Kidney tubule cell (primary cell): ENCODE results near the gene PTGES2.
A peak's percentile ranks its signal among the peaks of the same experiment; 100 is the strongest.
"Not testable (repeated sequence)": the region's sequence is repeated elsewhere in the genome, so short reads cannot be mapped to it uniquely, and the experiment has no call there.

Experiments used
- DNase-seq: peaks from one replicate; pipeline ENCODE4 v3.0.0-alpha.2; 2018; ENCODE audit warnings: low spot score

The PTGES2 gene

DNA sequence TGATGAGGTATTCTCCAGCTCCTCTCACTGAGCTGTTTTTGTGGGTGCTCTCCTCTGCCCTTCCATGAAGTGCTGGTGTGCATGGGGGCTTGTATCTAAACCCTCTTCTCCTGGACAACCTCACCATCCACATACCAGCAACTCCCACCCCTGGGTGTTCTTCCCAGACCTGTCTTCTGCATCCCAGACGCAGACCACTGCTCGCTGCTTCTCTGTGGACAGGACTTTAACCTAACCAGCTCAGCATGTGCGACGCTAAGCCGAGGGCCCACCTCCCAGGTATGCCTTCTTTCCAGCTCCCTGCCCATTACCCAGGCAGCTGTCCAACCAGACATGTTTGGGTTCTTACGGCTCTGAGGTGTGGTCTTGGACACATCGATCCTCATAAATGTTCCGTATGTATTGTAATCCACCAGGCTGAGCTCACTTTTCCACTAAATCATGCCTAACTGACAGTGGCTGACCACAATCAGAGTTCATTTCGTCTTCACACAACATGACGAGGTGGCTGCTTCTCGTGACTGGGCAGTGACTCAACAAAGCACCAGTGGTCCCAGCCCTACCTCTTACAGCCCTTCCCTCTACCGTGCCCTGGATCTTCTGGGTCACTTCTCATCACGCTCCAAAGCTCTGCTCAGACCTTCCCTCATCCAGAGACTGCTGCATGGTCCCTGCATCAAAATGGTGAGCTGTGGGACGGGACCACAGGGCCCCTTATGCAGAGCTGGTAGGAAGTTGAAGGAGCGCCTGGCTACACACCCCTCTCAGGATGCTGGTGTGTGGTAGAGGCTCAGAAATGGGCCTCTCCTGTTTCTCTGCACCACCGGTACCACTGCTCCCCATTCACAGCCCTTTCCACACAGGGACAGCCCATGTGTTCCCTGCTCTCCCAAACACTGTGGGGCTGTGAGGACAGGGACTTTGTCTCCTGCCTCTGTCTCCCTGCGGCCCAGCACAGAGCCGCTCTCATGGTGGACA, 9.6 kb upstream of the PTGES2 start:
- peak; percentile 84 for DNase-seq

DNA sequence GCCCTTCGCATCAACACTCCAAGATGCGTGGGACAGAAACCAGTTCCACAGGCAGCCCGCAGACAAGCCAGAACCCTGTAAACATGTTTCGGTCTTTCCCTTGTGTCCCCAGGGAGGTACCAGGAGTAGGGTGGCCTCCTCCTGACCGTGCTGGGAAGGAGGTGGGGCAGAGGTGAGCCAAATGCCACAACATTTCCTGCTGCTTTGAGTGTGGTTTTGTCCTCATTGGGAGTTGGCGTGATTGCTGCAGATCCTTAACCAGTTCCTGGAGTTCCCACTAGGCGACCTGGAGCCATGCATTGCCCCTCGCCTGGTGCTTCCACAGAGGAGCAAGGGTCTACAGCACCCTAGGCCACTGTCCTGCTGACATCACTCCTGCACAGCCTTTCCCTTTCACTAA, 8.0 kb upstream of the PTGES2 start:
- DNase-seq = not testable (repeated sequence)

DNA sequence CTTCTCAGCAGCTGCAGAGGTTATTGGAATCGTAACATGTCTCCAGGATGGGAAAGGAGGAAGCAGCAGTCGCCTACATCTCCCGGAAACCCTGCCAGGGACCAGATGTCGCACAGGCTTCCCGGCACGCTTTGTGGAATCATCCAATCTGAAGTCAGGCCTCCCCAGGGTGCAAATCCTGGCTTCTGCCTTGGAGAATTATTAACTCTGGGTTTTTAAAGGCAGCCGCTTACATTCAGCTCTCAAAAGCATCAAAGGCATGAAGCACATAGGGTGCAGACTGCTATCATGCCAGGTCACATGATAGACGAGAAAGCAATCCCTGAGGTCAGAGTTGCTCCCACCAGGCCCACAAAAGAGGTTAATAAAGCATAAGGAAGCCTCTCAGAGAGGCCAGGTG, 4.6 kb upstream of the PTGES2 start:
- DNase-seq = peak; percentile 54

DNA sequence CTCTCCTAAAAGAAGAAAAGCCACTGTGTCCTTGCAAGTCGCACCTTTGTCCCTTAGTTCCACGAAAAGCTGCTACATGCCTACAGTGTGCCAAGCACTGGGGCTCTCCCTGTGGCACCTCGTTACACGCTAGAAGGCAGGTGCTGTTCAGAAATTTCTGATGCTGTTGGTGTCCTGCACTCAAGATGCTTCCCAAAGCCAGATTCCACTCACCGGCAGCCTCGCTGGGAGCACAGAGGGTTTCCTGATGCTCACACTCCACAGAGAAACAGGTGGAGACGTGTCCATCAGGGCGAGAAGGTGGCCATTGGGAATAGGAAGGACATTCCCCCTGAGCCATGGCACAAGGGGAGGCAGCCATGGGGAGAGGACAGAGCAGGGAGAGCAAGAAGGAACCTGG, 3.8 kb upstream of the PTGES2 start:
- DNase-seq = not testable (repeated sequence)

DNA sequence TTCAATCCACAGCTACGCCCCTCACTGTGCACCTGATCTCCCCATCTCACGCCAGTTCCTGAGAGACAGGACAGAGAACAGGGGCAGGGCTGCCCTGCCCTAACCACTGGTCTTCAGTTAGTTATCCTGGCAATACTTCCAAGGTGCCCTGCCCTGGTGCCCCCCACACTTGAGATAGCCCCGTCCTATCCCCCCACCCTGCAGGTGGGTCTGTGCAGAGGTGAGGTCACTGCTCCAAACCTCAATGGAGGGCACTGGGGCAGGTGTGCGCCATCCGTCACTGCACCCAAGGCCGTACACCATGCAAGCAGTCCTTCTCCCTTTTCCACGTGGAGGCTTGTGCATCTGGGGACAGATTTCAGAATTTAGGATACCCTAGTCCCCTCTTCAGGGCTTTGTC, 3.1 kb upstream of the PTGES2 start:
- DNase-seq = not testable (repeated sequence)

DNA sequence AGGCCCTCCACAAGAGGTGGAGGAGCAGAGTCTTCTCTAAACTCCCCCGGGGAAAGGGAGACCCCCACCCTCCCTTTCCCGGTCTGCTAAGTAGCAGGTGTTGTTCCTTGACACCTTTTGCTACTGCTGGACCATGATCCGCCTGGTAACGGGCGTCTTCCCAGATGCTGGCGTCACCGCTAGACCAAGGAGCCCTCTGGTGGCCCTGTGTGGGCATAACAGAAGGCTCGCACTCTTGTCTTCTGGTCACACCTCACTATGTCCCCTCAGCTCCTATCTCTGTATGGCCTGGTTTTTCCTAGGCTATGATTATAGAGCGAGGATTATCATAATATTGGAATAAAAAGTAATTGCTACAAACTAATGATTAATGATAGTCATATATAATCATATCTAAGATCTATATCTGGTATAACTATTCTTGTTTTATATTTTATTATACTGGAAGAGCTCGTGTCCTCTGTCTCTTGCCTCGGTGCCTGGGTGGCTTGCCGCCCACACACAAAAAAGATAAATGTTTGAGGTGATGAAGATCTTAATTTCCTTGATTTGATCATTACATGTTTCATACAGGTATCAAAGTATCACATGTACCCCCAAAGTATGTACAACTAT, 2.6 kb upstream of the PTGES2 start:
- not testable (repeated sequence) for DNase-seq

DNA sequence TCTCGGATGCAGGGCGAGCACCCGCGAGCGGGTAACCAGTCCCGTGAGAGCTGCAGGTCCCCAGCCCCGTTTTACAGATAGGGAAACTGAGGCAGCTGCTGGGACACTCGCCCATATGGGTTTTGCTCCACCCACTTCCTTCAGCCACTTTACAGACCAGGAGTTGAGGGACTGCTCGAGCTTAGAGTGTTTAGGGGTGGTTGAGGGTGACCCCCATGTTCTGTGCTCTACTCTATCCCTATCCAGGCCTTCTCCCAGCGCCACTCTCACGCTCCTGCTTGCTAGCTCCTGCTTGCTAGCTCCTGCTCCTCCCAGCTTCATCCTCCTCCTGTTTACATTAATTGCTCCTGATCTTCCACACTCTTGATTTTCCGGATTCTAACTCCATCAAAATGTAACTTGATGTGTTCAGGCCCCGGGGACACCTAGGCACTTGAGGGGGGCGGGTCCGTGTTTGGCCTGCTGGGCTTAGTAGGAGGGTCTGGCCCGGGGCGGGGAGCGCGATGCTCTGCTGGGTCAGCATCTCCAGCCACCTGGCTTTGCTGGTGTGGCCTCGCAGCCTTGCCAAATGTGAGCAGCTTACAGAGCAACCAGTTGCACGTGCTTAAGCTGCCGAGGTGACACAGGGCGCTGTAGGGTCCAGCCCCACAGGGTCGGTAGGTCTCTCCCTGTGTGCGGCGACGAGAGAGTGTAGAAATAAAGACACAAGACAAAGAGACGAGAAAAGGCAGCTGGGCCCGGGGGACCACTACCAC, 1.5 kb upstream of the PTGES2 start:
- DNase-seq = no peak

DNA sequence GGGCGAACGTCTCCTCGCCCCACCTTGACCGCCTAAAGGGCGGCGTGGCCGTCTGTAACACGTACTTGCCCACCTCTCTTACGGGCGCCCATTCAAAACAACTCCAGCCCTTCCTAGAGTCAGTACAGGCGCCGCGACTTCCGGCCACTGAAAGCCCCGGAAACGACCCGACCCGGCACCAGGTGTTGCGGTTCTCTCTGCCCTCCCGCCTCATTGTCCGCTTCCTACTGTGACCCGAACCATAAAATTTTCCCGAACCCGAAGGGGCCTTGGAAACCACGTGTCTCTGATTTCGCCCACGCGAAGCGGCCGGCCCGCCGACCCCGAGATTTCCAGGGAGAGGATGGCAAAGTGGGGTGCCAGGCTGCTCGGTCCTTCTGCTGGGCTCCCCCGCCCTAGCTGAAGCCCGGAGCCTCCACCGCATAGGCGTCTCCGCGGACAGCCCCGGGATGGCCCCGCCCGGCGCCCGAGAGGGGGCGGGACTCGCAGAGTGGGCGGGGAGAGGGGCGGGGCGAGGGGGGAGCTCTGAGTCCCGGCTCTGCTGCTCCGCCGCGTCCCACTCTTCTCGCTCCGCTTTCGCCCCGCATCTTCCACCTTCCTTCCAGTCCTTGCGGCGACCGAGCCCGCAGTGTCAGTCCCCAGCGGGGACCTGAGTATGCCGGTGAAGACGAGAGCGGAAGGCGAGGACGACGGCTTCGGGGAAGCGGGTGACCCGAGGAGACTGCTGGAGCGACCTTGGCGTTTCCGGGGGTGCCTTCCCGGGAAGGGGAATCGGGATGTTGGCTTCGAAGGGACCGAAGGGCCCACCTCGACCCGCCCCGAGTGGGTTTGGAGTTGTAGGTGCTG, 684 bp upstream of the PTGES2 start:
- DNase-seq = peak; percentile 92

DNA sequence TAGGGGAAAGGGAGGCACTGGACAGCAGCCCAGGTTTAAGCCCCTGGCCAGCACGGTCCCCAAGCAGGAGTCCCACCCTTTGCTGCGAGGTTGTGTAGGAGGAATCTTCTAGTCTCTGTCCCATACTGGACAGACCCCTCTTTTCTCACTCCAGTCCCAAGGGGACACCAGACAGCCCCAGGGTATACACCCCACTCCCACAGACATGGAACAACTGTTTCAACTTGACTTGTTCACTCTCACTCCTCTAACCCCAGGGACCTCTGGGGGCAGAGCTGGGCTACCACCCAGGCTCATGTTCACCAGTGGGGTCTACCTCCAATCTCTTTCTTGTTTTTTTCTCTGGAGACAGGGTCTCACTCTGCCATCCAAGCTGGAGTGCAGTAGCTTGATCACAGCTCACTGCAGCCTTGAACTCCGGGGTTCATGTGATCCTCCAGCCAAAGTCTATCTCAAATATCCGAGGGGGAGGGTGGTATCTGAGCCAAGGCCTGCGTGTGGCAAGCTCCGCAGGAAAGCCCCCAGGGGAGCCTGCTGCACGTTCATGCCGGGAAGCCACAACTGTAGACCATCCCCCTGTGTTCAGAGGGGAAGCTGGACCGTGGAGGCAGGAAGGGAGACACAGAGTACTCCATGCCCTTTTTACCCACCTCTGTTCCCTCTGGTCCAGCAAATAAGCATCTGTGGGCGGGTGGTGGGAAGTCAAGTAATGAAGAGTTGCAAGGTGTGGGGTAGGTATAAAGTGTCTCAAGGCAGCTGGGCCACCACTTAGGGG, 1.8 kb downstream of the PTGES2 start:
- no peak for DNase-seq

DNA sequence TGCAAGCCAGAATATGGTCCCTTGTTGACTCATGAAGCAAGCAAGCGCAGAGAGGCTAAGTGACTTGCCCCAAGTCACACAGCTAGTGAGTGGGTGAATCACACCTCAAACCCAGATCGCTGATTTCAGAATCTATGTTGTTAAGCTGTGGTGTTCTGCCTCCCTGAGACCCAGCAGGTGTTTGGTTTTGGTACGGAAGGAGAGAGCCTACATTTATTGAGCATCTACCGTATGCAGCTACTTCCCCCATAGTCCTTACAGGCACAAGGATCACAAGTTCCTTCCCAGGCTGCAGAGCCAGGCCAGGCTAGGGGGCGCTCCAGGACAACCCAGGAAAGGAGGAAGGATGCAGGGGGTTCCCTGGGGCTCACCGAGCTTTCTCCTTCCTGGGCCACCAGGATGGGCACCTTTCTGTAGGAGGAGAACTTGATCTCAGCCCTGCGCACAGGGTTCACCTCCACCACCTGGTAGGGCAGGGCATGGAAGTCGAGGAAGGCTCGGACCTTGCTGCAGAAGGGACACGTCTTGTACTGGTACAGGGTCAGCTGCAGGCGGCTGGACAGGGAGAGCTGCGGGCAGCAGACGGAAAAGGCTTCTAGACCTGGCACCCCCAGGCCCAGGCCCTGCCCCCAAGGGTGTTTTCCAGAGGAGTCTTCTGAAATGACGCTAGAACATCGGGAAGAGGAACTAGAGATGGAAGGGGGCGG, 2.5 kb downstream of the PTGES2 start:
- peak; percentile 61 for DNase-seq

DNA sequence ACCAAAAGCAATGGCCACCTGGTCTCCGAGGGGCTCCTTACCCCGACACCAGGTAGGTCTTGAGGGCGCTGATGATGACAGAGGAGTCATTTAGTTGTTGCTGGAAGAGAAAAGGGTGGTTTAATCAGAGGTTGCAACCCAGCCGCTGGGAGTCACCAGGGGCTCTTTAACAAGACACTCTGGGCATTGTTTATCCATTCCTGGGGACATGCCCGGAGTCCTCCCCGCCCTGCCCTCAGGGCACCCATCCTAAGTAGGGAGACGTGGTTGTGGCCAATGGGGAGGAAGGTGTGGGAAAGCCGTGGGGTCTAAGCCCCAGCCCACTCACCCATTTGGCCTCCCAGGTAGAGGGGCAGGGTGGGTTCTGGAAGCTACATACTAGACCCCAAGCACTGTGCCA, 3.1 kb downstream of the PTGES2 start:
- DNase-seq = no peak

DNA sequence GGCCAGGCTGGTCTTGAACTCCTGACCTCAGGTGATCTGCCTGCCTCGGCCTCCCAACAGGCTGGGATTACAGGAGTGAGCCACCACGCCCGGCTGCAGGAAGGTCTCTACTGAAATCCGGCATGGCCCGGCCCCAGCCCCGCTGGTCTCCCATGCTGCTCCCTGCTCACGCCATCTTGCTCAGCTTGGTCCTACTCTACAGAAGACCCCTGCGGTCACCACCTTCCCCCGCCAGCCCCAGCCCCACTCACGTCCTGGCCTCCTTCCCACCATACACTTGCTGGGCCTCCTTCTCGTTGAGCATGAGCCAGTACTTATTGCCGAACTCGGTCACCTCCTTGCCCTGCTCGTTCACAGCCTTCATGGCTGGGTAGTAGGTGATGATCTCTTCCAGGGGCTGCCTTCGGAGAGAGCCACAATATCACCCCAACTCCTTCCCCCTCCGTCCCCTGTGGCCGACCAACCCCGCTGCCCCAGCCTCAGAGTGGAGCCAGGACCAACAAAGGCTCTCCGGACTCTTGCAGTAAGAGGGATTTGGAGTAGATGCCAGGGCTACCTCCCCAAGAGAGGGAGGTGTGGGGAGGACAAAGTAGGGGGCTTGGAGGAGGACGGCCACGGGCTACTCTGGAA, 4.0 kb downstream of the PTGES2 start:
- DNase-seq = no peak

DNA sequence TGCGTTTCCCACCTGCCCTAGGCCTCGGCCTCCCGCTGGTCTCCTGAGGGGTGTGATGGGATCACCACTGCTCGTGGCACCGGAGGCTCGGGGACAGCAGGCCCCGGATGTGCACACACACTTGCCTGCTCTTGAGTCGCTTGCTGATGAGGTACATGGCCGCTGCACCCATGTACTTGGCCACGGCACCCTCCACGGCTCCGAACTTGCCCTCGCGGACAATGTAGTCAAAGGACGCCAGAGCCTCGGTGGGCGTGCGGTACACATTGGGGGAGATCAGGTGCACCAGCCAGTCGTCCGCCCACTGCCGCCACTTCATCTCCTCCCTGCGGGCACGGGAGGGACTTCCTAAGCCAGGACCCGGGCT, 4.7 kb downstream of the PTGES2 start:
- DNase-seq = no peak

DNA sequence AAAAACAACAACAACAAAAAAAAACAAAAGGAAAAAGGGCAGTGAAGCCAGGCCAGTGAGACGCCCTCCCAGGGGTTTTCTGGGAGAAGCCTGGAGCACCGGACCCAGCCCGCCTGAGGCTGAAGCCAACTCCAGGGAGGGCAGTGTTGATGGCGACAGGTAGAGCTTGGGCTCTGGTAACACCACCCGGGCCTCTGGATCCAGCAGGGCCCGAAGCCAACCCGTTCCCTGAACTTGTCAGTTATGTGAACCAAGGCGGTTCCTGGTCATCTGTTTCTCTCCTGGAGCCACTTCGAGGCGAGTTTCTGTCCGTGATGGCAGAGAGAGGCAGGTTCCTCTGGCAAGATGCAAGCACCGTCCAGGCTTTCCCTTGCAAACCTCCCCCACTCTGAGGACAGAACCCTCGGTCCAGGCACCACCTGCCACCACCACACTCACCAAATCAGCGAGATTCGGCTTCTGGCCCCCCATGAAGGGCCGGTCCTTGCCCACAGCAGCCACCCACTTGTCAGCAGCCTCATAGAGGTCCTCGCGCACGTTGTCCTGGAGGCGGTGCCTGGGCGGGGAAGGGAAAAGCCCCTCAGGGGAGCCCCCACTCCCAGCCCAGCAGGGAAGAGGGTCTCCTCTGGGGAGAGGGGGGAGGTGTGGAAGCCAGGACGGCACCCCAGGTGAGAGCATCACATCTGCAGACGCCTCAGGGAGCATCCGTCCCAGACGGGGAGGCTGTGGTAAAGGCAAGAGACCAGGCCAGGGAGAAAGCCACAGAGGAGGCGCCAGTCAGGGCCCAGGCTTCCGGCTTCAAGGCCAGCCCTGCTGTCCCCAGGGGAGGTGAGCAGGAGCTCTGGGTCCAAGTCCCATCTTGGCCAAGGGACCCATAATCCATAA, 5.4 kb downstream of the PTGES2 start:
- DNase-seq = no peak

DNA sequence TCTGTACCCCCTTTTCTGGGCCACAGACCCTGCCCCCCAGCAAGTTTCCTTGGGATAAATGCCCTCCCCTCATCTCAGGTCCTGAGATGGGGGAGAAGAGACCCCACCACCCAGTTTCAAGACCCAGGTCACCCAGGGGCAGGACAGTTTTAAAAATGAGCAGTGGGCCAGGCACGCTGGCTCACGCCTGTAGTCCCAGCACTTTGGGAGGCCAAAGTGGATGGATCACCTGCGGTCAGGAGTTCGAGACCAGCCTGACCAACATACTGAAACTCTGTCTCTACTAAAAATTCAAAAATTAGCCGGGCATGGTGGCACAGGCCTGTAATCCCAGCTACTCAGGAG, 6.1 kb downstream of the PTGES2 start:
- DNase-seq = no peak

DNA sequence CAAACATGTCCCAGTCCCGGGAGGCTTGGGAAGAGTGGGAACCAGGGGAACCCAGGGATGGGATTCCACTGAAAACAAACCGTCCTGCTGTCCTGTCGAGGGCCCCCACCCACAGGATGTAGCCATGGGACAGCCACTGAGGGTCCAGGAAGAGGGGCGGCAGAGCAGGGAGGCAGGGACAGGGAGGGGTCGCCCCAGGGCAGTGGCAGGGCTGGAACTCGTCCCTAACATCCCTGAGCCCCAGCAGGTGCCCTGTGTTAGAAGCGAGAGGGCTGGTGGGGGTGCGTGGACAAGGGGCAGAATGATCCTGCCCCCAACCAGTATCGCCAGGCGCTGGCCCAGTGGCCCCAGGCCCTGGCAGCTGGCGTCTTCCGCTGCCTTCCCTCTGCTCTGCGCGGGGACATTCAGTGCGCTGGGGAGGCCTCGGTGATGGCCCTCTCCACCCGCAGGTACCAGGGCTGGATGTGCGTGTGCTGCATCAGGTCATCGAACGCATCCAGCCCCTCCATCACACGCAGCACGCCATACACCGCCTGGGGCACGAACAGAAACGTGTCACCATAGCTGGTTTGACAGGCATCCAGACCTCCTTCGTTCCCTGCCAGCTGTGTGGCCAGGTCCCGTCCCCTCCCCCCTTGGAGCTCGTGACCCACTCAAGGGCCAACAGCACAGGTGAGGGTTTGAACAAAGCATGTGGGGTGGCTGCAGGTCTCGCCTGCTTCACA, 6.6 kb downstream of the PTGES2 start:
- DNase-seq = no peak

DNA sequence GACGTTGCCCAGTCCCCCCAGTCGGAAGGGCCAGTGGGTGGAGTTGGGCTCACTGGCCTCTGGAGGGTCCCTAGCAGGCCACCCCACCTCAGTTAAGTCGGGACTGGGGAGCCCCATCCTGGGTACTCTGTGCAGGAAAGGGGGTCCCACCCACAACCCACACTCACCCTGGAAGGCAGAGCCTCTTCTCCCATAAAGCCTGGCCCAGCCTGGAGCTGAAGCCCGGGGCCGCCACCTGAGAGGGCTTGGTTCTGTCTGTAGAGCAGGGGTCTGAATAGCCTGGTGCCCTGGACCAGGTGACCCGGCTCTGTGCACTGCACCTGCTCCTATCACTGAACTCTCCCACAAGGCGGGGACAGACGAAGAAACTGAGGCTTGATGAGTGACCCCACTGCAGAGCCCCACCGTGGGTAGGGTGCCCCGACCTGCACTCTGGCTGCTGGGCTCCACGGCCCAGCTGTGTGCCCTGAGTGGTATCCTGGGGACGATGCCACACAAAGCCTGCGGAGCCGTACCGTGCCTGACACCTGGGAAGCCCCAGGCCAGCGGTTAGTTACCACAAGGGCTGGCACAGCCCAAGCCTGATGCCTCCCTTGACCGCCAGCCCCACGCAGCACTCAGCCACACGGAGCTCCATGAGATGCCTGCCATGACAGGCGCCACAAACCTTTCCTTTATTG, 7.3 kb downstream of the PTGES2 start:
- DNase-seq = no peak
